ENCODE measurements around the gene PRKACB.

- TF ChIP-seq REST (IDR thresholded peaks at IDR 0.05; ENCODE audit: low read depth, low read length) = no peak
- no peak for TF ChIP-seq MYC (IDR thresholded peaks at IDR 0.05; ENCODE audit: insufficient read depth, insufficient read length, insufficient replicate concordance, low read length, severe bottlenecking)
- no peak for TF ChIP-seq EZH2 (IDR thresholded peaks at IDR 0.05; ENCODE audit: borderline replicate concordance, control insufficient read depth, low read depth, low read length)
- TF ChIP-seq CBFB (IDR thresholded peaks at IDR 0.05; ENCODE audit: low read depth) = no peak
- TF ChIP-seq CTCF (IDR thresholded peaks at IDR 0.05 in 2 of 3, conservative IDR thresholded peaks at IDR 0.05 in 1 of 3; ENCODE audit: control insufficient read depth in 2 of 3, extremely low read depth in 1 of 3, insufficient read depth in 1 of 3, low read depth in 3 of 3, low read length in 3 of 3) = no peak
These were observed 35.0 kb upstream of the PRKACB start for GRCh38 chr1:84108900-84109578.
